ENCODE data around the gene TBC1D1.

GRCh38 chr4:37960098-37960497, 69.2 kb downstream of the TBC1D1 start, which contains the start of gene PTTG2:
- no peak for TF ChIP-seq SUZ12 (IDR thresholded peaks at IDR 0.05; ENCODE audit: extremely low read depth, insufficient read depth, insufficient read length)
- TF ChIP-seq ZNF274 (IDR thresholded peaks at IDR 0.05; ENCODE audit: low read depth, low read length): no peak
